GM19043 (cell line): Measurements from ENCODE around the gene MEX3D.

Experiments
- ATAC-seq: cut with Tn5 transposase; IDR thresholded peaks from one replicate; pipeline ENCODE4 v1.9.1; 2021; ENCODE audit warnings: low read depth; ENCODE audit not compliant: unreplicated experiment

The MEX3D gene

GRCh38 chr19:1568320-1569019 is at the start of gene MEX3D:
Gene MEX3D, minus strand, starts transcription at chr19:1568325. Its CDS starts 267 bp downstream, at chr19:1568058.
- ATAC-seq, result no peak

GRCh38 chr19:1616875-1617274 is 48.8 kb upstream of the MEX3D start:
- ATAC-seq, result no peak

GRCh38 chr19:1616396-1616795 is 48.3 kb upstream of the MEX3D start:
- ATAC-seq, result no peak

GRCh38 chr19:1615156-1615765 is 47.1 kb upstream of the MEX3D start:
- ATAC-seq, result no peak

GRCh38 chr19:1613808-1614570 is 45.9 kb upstream of the MEX3D start:
- ATAC-seq, result no peak

- ATAC-seq, result no peak
Observed at GRCh38 chr19:1613146-1613545, 45.0 kb upstream of the MEX3D start.

- ATAC-seq, result no peak
Observed at GRCh38 chr19:1612114-1613086, 44.3 kb upstream of the MEX3D start.

GRCh38 chr19:1611353-1611752 is 43.2 kb upstream of the MEX3D start:
- ATAC-seq, result no peak

- no peak for ATAC-seq
Observed at GRCh38 chr19:1610579-1610978, 42.5 kb upstream of the MEX3D start.

GRCh38 chr19:1609680-1610474 is 41.8 kb upstream of the MEX3D start:
- ATAC-seq, result no peak

- no peak for ATAC-seq
Observed at GRCh38 chr19:1609103-1609396, 40.9 kb upstream of the MEX3D start.

GRCh38 chr19:1608359-1609102 is 40.4 kb upstream of the MEX3D start:
- ATAC-seq, result no peak

GRCh38 chr19:1606138-1606651 is 38.1 kb upstream of the MEX3D start:
- ATAC-seq, result peak; percentile 9

GRCh38 chr19:1605236-1606137 is 37.4 kb upstream of the MEX3D start, which contains the start of gene UQCR11:
Gene UQCR11, minus strand, starts transcription at chr19:1605462. Its CDS starts 53 bp downstream, at chr19:1605409.
- ATAC-seq, result peak; percentile 62

GRCh38 chr19:1602091-1602707 is 34.1 kb upstream of the MEX3D start:
- ATAC-seq, result no peak

GRCh38 chr19:1601613-1602064 is 33.5 kb upstream of the MEX3D start:
- ATAC-seq, result no peak

GRCh38 chr19:1599460-1599846 is 31.3 kb upstream of the MEX3D start:
- no peak for ATAC-seq
